ENCODE measurements around the gene LRRC3C. TPM values are rescaled to one million over a fixed set of nuclear protein-coding genes. Genes with fewer than 3 reads are reported as not detected.
A peak's percentile ranks its signal among the peaks of the same experiment; 100 is the strongest.

The LRRC3C gene
- total RNA-seq, 4 donors from 2014 or later = not detected

DNA sequence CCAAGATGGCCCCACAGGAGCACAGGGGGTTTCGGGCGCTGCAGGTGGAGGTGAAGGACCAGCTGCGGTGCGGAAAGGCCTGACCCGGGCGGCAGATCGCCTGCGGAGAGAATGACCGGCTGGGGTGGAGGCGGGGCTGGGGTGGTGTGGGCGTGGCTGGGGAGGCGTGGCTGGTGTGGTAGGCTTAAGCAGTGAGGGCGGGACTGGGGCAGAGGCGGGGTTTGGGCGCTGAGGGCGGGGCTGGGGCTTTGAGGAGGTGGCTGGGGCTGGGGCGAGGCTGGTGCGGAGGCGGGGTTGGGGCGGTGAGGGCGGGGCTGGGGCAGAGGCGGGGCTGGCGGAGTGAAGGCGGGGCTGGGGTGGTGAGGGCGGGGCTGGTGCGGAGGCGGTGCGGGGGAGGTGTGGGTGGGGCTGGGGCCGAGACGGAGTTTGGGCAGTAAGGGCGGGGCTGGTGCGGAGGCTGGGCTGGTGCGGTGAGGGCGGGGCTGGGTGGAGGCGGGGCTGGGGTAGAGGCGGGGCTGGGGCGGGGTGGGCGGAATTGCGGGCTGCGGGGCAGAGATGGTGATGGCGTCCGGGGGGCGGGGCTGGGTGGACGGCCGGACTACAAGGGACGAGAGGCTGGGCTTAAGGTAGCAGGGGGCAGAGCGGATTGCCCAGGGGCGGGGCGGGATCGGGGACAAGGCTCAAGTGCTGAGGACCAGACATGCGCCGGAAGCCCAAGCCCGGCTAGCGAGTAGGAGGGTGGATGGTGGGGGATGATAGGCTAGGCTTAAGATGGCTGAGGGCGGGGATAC, 25.3 kb downstream of the LRRC3C start:
- H3K27me3 ChIP-seq = no peaks in the 10 kb centered on the region
- no peaks in the 10 kb centered on the region for H3K36me3 ChIP-seq
- peak overlapping the region in 1 of 3 donors; percentile 32 for H3K4me3 ChIP-seq (replicated peaks in 1 of 3)
- H3K9me3 ChIP-seq = no peaks in the 10 kb centered on the region
- peak in 1 of 2 donors; percentile 53 for TF ChIP-seq POLR2A (IDR thresholded peaks at IDR 0.05)
- TF ChIP-seq, protein P1, sequence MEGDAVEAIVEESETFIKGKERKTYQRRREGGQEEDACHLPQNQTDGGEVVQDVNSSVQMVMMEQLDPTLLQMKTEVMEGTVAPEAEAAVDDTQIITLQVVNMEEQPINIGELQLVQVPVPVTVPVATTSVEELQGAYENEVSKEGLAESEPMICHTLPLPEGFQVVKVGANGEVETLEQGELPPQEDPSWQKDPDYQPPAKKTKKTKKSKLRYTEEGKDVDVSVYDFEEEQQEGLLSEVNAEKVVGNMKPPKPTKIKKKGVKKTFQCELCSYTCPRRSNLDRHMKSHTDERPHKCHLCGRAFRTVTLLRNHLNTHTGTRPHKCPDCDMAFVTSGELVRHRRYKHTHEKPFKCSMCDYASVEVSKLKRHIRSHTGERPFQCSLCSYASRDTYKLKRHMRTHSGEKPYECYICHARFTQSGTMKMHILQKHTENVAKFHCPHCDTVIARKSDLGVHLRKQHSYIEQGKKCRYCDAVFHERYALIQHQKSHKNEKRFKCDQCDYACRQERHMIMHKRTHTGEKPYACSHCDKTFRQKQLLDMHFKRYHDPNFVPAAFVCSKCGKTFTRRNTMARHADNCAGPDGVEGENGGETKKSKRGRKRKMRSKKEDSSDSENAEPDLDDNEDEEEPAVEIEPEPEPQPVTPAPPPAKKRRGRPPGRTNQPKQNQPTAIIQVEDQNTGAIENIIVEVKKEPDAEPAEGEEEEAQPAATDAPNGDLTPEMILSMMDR (IDR thresholded peaks at IDR 0.05) = no peak
- intact Hi-C loops (cut with DNase I) = no loop called here
- H3K27ac ChIP-seq = peak overlapping the region in 2 of 3 donors; percentile 31 to 52
- peaks cover 4 to 9% of the 10 kb centered on the region in 2 donors for H3K4me1 ChIP-seq
- peak; percentile 98 for DNase-seq
- WGBS, 2 donors = 2 to 3% methylated on average over 11 to 16 of the region's 55 CpGs

DNA sequence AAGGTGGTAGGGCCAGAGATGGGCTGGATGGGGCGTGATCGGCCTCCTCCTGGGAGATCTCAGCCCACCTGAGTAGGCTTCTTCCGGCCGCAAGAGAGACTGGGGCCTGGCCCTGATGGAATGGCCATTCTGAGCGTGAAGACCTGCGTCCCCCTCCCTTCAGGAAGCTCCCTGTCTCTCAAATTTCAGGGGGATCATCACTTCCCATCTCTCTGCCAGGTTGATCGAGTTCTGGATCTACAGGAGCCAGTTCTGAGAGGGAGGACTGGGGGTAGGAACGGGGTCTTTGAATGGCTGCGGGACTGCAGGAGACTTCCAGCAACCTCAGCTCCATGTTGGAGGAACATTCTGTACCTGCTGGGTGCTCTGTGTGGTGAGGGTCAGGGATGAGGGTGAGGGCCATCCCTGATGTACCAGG, 25.9 kb downstream of the LRRC3C start:
- Histone ChIP-seq H3K9me3 (no peaks in the 10 kb centered on the region), H3K36me3 (no peaks in the 10 kb centered on the region), H3K27ac (peak overlapping the region in 2 of 3 donors; percentile 31 to 52), H3K4me1 (peaks cover 4 to 9% of the 10 kb centered on the region in 2 donors), H3K4me3 (replicated peaks in 1 of 3) (peak overlapping the region in 1 of 3 donors; percentile 19), H3K27me3 (no peaks in the 10 kb centered on the region)
- intact Hi-C loops (cut with DNase I) = no loop called here
- TF ChIP-seq, protein P1 (IDR thresholded peaks at IDR 0.05) = no peak
- TF ChIP-seq POLR2A (IDR thresholded peaks at IDR 0.05) = no peak
- DNase-seq = peak in 1 of 2 donors; percentile 2
- 27 to 32% methylated on average over 3 to 8 of the region's 9 CpGs for WGBS, 2 donors

DNA sequence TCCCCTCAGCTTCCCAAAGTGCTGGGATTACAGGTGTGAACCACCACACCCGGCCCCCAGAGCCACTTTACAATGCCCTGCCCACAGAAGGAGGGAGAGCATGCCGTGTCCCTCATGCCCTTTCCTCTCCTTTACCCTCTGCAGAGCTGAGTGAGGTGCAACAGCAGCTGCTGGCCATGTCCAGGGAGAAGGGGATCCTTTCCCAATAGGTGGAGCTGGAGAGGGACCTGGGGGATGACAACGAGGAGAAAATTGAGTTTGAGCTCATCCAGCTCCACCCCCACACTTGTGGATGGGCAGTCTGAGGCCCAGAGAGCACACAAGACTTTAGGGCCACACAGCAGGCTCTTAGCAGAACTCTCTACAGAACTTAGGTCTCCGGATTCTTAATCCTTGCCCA, 27.3 kb downstream of the LRRC3C start:
- H3K36me3 ChIP-seq = no peaks in the 10 kb centered on the region
- intact Hi-C loops (cut with DNase I) = no loop called here

DNA sequence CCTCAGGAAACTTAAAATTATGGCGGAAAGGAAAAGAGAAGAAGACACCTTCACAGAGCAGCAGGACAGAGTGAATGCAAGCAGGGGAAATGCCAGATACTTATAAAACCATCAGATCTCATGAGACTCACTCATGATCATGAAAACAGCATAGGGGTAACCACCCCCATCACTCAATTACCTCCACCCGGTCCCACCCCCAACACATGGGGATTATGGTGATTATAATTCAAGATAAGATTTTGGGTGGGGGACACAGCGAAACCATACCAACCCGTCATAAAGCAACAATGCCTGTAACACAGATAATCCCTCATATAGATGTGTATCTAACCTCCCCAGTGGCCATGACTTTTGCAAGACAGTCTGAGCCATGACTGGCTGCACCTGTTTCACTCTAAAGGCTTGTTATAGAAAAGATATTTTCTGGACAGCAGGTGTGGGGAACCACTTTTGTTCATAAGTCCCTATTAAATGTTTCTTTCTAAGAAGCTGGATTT, 28.2 kb downstream of the LRRC3C start:
- 79 to 92% methylated on average over 3 to 4 of the region's 4 CpGs for WGBS, 2 donors
- Histone ChIP-seq H3K27ac (no peak overlapping the region), H3K27me3 (no peaks in the 10 kb centered on the region), H3K4me1 (peaks cover 4 to 13% of the 10 kb centered on the region in 2 donors), H3K36me3 (no peaks in the 10 kb centered on the region), H3K4me3 (replicated peaks in 1 of 3) (no peak overlapping the region), H3K9me3 (no peaks in the 10 kb centered on the region)
- TF ChIP-seq, protein P1 (IDR thresholded peaks at IDR 0.05) = no peak
- no peak for TF ChIP-seq POLR2A (IDR thresholded peaks at IDR 0.05)
- no peak for DNase-seq
- intact Hi-C loops (cut with DNase I) = no loop called here

More for the DNA sequence above, 27.3 kb downstream of the LRRC3C start:
- no peaks in the 10 kb centered on the region for H3K27me3 ChIP-seq
- 52 to 61% methylated on average over 3 to 4 of the region's 4 CpGs for WGBS, 2 donors
- TF ChIP-seq, protein P1 (IDR thresholded peaks at IDR 0.05) = no peak
- no peak for TF ChIP-seq POLR2A (IDR thresholded peaks at IDR 0.05)
- no peaks in the 10 kb centered on the region for H3K9me3 ChIP-seq
- H3K4me1 ChIP-seq = peaks cover 4 to 13% of the 10 kb centered on the region in 2 donors
- H3K4me3 ChIP-seq (replicated peaks in 1 of 3) = no peak overlapping the region
- H3K27ac ChIP-seq = no peak overlapping the region
- no peak for DNase-seq

DNA sequence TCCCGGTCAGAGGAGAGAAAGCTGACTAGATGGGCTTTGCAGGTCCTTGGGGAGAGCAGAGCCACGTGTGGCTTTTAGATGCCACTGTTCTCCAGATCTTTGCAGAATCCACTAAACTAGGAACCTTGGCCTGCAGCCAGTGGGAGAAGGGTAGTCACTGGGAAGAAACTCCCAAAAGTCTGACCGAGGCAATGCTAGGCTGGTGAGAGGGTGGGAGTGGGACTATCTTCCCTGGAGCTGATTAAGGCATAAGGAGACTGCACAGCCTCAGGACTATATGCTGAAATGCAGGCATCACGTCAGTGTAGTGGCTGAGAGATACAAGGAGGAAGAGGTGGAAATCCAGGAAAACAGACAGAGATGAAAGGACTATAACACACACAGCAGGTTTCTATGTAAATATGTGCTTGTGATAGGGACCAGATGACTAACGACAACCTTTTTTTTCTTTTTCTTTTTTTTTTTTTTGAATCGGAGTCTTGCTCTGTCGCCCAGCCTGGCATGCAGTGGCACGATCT, 33.1 kb downstream of the LRRC3C start:
- Histone ChIP-seq H3K27ac (no peak overlapping the region), H3K4me1 (peaks cover 0 to 4% of the 10 kb centered on the region in 2 donors), H3K9me3 (no peaks in the 10 kb centered on the region), H3K27me3 (no peaks in the 10 kb centered on the region), H3K4me3 (replicated peaks in 1 of 3) (no peak overlapping the region), H3K36me3 (no peaks in the 10 kb centered on the region)
- WGBS, 2 donors = 69 to 72% methylated on average over 8 of the region's 8 CpGs
- intact Hi-C loops (cut with DNase I) = no loop called here
- TF ChIP-seq, protein P1 (IDR thresholded peaks at IDR 0.05) = no peak
- no peak for TF ChIP-seq POLR2A (IDR thresholded peaks at IDR 0.05)
- DNase-seq = no peak
